GM23338 (cell line): ENCODE measurements around the gene TUG1. TPM values are rescaled to one million over a fixed set of nuclear protein-coding genes. Genes with fewer than 3 reads are reported as not detected.

ENCODE experiments used
- ATAC-seq: fragments of 200-7000 bp; cut with Tn5 transposase; 3 replicates; pipeline ENCODE4 v1.9.1; 2020
- DNase-seq: peaks from one replicate; pipeline ENCODE4 v3.0.0-alpha.2; 2015; ENCODE audit warnings: low spot score
- H2AFZ ChIP-seq: fragments of 200-600 bp; sonication (generic); 2 replicates; pipeline ENCODE4 v1.8.0; 2016; ENCODE audit warnings: antibody characterized with exemption, mild to moderate bottlenecking, moderate library complexity
- H3F3A ChIP-seq: fragments of 200-600 bp; sonication (generic); replicated peaks from 2 replicates; pipeline ENCODE4 v1.8.0; 2017; ENCODE audit warnings: antibody characterized with exemption, mixed run types, low read depth
- H3K27ac ChIP-seq: fragments of 200-600 bp; sonication (generic); 2 replicates; pipeline ENCODE4 v1.6.1; 2016; ENCODE audit warnings: low read depth
- H3K27me3 ChIP-seq: fragments of 200-600 bp; sonication (generic); 2 replicates; pipeline ENCODE4 v1.8.0; 2016; ENCODE audit warnings: mild to moderate bottlenecking, mixed run types, moderate library complexity; ENCODE audit not compliant: insufficient read depth
- H3K36me3 ChIP-seq: fragments of 200-600 bp; sonication (generic); 2 replicates; pipeline ENCODE4 v1.8.0; 2016; ENCODE audit warnings: mild to moderate bottlenecking; ENCODE audit not compliant: insufficient read depth
- H3K4me1 ChIP-seq: fragments of 200-600 bp; sonication (generic); 2 replicates; pipeline ENCODE4 v1.8.0; 2016; ENCODE audit warnings: mild to moderate bottlenecking, moderate library complexity; ENCODE audit not compliant: insufficient read depth
- H3K4me2 ChIP-seq: fragments of 200-600 bp; sonication (generic); 2 replicates; pipeline ENCODE4 v1.7.1; 2017; ENCODE audit warnings: mixed run types
- H3K4me3 ChIP-seq: fragments of 200-600 bp; sonication (generic); 2 replicates; pipeline ENCODE4 v1.6.1; 2016; ENCODE audit warnings: mixed run types
- H3K79me2 ChIP-seq: fragments of 200-600 bp; sonication (generic); replicated peaks from 2 replicates; pipeline ENCODE4 v1.8.0; 2017; ENCODE audit warnings: mild to moderate bottlenecking; ENCODE audit not compliant: insufficient read depth
- H3K9me2 ChIP-seq: fragments of 200-600 bp; sonication (generic); 2 replicates; pipeline ENCODE4 v1.8.0; 2017; ENCODE audit not compliant: insufficient read depth
- H4K20me1 ChIP-seq: fragments of 200-600 bp; sonication (generic); replicated peaks from 2 replicates; pipeline ENCODE4 v1.8.0; 2017; ENCODE audit warnings: mild to moderate bottlenecking; ENCODE audit not compliant: insufficient read depth
- H3K27ac Mint-ChIP-seq: 2 replicates; pipeline ENCODE4 v1.8.0; 2020; ENCODE audit warnings: inconsistent platforms, mild to moderate bottlenecking, moderate library complexity, mixed read lengths
- H3K27me3 Mint-ChIP-seq: 3 replicates; pipeline ENCODE4 v1.8.0; 2022; ENCODE audit warnings: low read depth, mild to moderate bottlenecking, moderate library complexity, mixed read lengths, inconsistent platforms; ENCODE audit not compliant: insufficient read depth, poor library complexity
- H3K36me3 Mint-ChIP-seq: 3 replicates; pipeline ENCODE4 v1.8.0; 2021; ENCODE audit warnings: low read depth, mild to moderate bottlenecking, inconsistent platforms, moderate library complexity, mixed read lengths
- H3K4me1 Mint-ChIP-seq: 3 replicates; pipeline ENCODE4 v1.8.0; 2020; ENCODE audit warnings: mild to moderate bottlenecking, inconsistent platforms, mixed read lengths
- H3K4me3 Mint-ChIP-seq: 3 replicates; pipeline ENCODE4 v1.8.0; 2021; ENCODE audit warnings: moderate library complexity, mild to moderate bottlenecking, inconsistent platforms, mixed read lengths
- H3K9me3 Mint-ChIP-seq: 3 replicates; pipeline ENCODE4 v1.8.0; 2020; ENCODE audit warnings: moderate library complexity, mild to moderate bottlenecking, inconsistent platforms, mixed read lengths
- CREB1 ChIP-seq: fragments of 250-450 bp; sonication (Bioruptor Pico); IDR thresholded peaks from 2 replicates; pipeline ENCODE4 v1.5.0; 2020; ENCODE audit warnings: low read depth, mild to moderate bottlenecking, moderate library complexity
- EZH2 ChIP-seq: fragments of 200-600 bp; sonication (generic); IDR thresholded peaks from one replicate; pipeline ENCODE4 v1.8.0; 2017; ENCODE audit warnings: antibody characterized with exemption, mild to moderate bottlenecking, low read depth; ENCODE audit not compliant: unreplicated experiment
- EZH2phosphoT487 ChIP-seq: fragments of 200-600 bp; sonication (generic); IDR thresholded peaks from one replicate; pipeline ENCODE4 v1.8.1; 2018; ENCODE audit warnings: antibody characterized with exemption; ENCODE audit not compliant: unreplicated experiment
- JUNB ChIP-seq: IDR thresholded peaks from one replicate; pipeline ENCODE4 v1.6.1; 2016; ENCODE audit warnings: antibody characterized with exemption; ENCODE audit not compliant: unreplicated experiment
- NANOG ChIP-seq: IDR thresholded peaks from 2 replicates; pipeline ENCODE4 v1.6.1; 2016; ENCODE audit warnings: antibody characterized with exemption, borderline replicate concordance
- POLR2AphosphoS5 ChIP-seq: IDR thresholded peaks from 2 replicates; pipeline ENCODE4 v1.6.1; 2016; ENCODE audit warnings: antibody characterized with exemption, low read depth
- STAT1 ChIP-seq: IDR thresholded peaks from one replicate; pipeline ENCODE4 v1.6.1; 2016; ENCODE audit warnings: antibody characterized with exemption; ENCODE audit not compliant: unreplicated experiment
- ZNF114 ChIP-seq: fragments of 250-450 bp; sonication (Bioruptor Pico); IDR thresholded peaks from 2 replicates; pipeline ENCODE4 v1.5.0; 2020; ENCODE audit warnings: mild to moderate bottlenecking, moderate library complexity
- ZNF331 ChIP-seq: fragments of 250-450 bp; sonication (Bioruptor Pico); IDR thresholded peaks from 2 replicates; pipeline ENCODE4 v1.5.0; 2020; ENCODE audit warnings: low read depth, mild to moderate bottlenecking, moderate library complexity
- polyA plus RNA-seq: library from polyadenylated mRNA; unstranded; fragments of >200 nt; fragmentation: Nextera tagmentation; extraction: Ambion mirVana; gene quantifications from 2 replicates; pipeline ENCODE4 v1.2.1, GENCODE V29; 2016
- total RNA-seq: library from RNA; depleted of rRNA; stranded (reverse); fragments of >200 nt; shearing (Covaris generic); gene quantifications from 2 replicates; pipeline ENCODE4 v1.2.3, GENCODE V29; 2014
- TF ChIP-seq, protein P1 (sequence below): fragments of 250-450 bp; sonication (Bioruptor Pico); IDR thresholded peaks from 2 replicates; pipeline ENCODE4 v1.5.0; 2020; ENCODE audit warnings: mild to moderate bottlenecking, moderate library complexity
- TF ChIP-seq, protein P2 (sequence below): IDR thresholded peaks from one replicate; pipeline ENCODE4 v1.6.1; 2018; ENCODE audit warnings: antibody characterized with exemption; ENCODE audit not compliant: unreplicated experiment
- TF ChIP-seq, protein P3 (sequence below): IDR thresholded peaks from 2 replicates; pipeline ENCODE4 v1.6.1; 2016; ENCODE audit warnings: antibody characterized with exemption
- TF ChIP-seq, protein P4 (sequence below), 2 experiments: fragments of 200-600 bp in 1 of 2; sonication (generic) in 1 of 2; conservative IDR thresholded peaks; 2 replicates each; pipeline versions ENCODE4 v1.5.1 to v1.6.1; 2016 to 2017; ENCODE audit warnings: antibody characterized with exemption in 2 of 2, low read depth in 2 of 2, mild to moderate bottlenecking in 2 of 2, moderate library complexity in 1 of 2

The TUG1 gene
- total and polyA plus RNA-seq, 2 experiments from 2014 or later: 58.3 to 125 TPM

DNA sequence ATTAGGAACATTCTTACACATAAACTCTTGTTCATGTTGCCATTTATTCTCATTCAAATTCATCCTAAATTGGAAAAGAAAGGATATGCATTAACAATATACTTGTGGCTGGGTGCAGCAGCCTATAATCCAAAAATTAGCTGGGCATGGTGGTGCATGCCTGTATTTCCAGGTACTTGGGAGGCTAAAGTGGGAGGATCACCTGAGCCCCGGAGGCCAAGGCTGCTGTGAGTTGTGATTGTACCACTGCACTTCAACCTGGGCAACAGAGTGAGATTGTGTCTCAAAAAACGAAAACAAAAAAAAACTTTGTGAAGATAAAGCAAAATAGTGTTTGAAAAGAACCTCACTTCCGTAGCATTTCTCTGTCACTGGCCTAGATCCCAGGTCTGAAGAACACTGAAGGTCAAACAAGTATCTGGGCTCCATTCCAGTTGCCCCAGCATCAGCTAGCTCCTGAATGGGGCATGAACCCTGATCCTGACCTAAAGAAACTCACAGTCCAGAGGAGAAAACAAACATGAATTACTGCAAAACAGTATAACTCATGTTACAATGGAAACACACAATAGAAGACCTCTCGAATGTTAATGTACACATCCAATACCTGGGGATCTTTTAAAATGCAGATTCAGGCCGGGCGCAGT lies 32.2 kb downstream of the TUG1 start:
- Mint-ChIP-seq H3K9me3 (peaks cover 7% of the 10 kb centered on the region; the same call in 1 of the 3 replicates), H3K27ac (no peak overlapping the region)

More for the DNA sequence above, 32.2 kb downstream of the TUG1 start:
- no peak overlapping the region for H3K4me3 Mint-ChIP-seq
- DNase-seq (no peak), ATAC-seq (no peak)
- Histone ChIP-seq H3K4me3 (no peak overlapping the region), H3K27ac (no peak overlapping the region), H3K9me2 (no peaks in the 10 kb centered on the region), H3K79me2 (no peaks in the 10 kb centered on the region), H3K4me2 (no peak overlapping the region), H2AFZ (no peak overlapping the region), H3K36me3 (no peaks in the 10 kb centered on the region), H4K20me1 (no peaks in the 10 kb centered on the region; the same call in 1 of the 2 replicates), H3K27me3 (no peaks in the 10 kb centered on the region), H3K4me1 (no peaks in the 10 kb centered on the region), H3F3A (no peaks in the 10 kb centered on the region)
- H3K27me3 Mint-ChIP-seq: peaks cover 4% of the 10 kb centered on the region
- no peaks in the 10 kb centered on the region for H3K36me3 Mint-ChIP-seq
- H3K4me1 Mint-ChIP-seq: no peaks in the 10 kb centered on the region
- TF ChIP-seq ZNF331 (CRISPR knock-in tag): no peak
- no peak for TF ChIP-seq JUNB
- no peak for TF ChIP-seq NANOG
- TF ChIP-seq EZH2: no peak
- TF ChIP-seq, protein P1, sequence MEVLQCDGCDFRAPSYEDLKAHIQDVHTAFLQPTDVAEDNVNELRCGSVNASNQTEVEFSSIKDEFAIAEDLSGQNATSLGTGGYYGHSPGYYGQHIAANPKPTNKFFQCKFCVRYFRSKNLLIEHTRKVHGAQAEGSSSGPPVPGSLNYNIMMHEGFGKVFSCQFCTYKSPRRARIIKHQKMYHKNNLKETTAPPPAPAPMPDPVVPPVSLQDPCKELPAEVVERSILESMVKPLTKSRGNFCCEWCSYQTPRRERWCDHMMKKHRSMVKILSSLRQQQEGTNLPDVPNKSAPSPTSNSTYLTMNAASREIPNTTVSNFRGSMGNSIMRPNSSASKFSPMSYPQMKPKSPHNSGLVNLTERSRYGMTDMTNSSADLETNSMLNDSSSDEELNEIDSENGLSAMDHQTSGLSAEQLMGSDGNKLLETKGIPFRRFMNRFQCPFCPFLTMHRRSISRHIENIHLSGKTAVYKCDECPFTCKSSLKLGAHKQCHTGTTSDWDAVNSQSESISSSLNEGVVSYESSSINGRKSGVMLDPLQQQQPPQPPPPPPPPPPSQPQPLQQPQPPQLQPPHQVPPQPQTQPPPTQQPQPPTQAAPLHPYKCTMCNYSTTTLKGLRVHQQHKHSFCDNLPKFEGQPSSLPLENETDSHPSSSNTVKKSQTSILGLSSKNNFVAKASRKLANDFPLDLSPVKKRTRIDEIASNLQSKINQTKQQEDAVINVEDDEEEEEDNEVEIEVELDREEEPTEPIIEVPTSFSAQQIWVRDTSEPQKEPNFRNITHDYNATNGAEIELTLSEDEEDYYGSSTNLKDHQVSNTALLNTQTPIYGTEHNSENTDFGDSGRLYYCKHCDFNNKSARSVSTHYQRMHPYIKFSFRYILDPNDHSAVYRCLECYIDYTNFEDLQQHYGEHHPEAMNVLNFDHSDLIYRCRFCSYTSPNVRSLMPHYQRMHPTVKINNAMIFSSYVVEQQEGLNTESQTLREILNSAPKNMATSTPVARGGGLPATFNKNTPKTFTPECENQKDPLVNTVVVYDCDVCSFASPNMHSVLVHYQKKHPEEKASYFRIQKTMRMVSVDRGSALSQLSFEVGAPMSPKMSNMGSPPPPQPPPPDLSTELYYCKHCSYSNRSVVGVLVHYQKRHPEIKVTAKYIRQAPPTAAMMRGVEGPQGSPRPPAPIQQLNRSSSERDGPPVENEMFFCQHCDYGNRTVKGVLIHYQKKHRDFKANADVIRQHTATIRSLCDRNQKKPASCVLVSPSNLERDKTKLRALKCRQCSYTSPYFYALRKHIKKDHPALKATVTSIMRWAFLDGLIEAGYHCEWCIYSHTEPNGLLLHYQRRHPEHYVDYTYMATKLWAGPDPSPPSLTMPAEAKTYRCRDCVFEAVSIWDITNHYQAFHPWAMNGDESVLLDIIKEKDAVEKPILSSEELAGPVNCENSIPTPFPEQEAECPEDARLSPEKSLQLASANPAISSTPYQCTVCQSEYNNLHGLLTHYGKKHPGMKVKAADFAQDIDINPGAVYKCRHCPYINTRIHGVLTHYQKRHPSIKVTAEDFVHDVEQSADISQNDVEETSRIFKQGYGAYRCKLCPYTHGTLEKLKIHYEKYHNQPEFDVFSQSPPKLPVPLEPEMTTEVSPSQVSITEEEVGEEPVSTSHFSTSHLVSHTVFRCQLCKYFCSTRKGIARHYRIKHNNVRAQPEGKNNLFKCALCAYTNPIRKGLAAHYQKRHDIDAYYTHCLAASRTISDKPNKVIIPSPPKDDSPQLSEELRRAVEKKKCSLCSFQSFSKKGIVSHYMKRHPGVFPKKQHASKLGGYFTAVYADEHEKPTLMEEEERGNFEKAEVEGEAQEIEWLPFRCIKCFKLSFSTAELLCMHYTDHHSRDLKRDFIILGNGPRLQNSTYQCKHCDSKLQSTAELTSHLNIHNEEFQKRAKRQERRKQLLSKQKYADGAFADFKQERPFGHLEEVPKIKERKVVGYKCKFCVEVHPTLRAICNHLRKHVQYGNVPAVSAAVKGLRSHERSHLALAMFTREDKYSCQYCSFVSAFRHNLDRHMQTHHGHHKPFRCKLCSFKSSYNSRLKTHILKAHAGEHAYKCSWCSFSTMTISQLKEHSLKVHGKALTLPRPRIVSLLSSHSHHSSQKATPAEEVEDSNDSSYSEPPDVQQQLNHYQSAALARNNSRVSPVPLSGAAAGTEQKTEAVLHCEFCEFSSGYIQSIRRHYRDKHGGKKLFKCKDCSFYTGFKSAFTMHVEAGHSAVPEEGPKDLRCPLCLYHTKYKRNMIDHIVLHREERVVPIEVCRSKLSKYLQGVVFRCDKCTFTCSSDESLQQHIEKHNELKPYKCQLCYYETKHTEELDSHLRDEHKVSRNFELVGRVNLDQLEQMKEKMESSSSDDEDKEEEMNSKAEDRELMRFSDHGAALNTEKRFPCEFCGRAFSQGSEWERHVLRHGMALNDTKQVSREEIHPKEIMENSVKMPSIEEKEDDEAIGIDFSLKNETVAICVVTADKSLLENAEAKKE: no peak
- no peak for TF ChIP-seq ZNF114 (CRISPR knock-in tag)
- no peak for TF ChIP-seq POLR2AphosphoS5
- TF ChIP-seq, protein P2, sequence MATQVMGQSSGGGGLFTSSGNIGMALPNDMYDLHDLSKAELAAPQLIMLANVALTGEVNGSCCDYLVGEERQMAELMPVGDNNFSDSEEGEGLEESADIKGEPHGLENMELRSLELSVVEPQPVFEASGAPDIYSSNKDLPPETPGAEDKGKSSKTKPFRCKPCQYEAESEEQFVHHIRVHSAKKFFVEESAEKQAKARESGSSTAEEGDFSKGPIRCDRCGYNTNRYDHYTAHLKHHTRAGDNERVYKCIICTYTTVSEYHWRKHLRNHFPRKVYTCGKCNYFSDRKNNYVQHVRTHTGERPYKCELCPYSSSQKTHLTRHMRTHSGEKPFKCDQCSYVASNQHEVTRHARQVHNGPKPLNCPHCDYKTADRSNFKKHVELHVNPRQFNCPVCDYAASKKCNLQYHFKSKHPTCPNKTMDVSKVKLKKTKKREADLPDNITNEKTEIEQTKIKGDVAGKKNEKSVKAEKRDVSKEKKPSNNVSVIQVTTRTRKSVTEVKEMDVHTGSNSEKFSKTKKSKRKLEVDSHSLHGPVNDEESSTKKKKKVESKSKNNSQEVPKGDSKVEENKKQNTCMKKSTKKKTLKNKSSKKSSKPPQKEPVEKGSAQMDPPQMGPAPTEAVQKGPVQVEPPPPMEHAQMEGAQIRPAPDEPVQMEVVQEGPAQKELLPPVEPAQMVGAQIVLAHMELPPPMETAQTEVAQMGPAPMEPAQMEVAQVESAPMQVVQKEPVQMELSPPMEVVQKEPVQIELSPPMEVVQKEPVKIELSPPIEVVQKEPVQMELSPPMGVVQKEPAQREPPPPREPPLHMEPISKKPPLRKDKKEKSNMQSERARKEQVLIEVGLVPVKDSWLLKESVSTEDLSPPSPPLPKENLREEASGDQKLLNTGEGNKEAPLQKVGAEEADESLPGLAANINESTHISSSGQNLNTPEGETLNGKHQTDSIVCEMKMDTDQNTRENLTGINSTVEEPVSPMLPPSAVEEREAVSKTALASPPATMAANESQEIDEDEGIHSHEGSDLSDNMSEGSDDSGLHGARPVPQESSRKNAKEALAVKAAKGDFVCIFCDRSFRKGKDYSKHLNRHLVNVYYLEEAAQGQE: no peak
- no peak for TF ChIP-seq CREB1 (CRISPR knock-in tag)
- TF ChIP-seq, protein P3, sequence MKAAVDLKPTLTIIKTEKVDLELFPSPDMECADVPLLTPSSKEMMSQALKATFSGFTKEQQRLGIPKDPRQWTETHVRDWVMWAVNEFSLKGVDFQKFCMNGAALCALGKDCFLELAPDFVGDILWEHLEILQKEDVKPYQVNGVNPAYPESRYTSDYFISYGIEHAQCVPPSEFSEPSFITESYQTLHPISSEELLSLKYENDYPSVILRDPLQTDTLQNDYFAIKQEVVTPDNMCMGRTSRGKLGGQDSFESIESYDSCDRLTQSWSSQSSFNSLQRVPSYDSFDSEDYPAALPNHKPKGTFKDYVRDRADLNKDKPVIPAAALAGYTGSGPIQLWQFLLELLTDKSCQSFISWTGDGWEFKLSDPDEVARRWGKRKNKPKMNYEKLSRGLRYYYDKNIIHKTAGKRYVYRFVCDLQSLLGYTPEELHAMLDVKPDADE: no peak
- no peak for TF ChIP-seq EZH2phosphoT487
- no peak for TF ChIP-seq STAT1
- TF ChIP-seq, protein P4, sequence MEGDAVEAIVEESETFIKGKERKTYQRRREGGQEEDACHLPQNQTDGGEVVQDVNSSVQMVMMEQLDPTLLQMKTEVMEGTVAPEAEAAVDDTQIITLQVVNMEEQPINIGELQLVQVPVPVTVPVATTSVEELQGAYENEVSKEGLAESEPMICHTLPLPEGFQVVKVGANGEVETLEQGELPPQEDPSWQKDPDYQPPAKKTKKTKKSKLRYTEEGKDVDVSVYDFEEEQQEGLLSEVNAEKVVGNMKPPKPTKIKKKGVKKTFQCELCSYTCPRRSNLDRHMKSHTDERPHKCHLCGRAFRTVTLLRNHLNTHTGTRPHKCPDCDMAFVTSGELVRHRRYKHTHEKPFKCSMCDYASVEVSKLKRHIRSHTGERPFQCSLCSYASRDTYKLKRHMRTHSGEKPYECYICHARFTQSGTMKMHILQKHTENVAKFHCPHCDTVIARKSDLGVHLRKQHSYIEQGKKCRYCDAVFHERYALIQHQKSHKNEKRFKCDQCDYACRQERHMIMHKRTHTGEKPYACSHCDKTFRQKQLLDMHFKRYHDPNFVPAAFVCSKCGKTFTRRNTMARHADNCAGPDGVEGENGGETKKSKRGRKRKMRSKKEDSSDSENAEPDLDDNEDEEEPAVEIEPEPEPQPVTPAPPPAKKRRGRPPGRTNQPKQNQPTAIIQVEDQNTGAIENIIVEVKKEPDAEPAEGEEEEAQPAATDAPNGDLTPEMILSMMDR (conservative IDR thresholded peaks at IDR 0.05; ENCODE audit: low read depth in 2 of 2): no peak
